GM19455 (cell line): Measurements from ENCODE around the gene ATAT1.
A peak's percentile ranks its signal among the peaks of the same experiment; 100 is the strongest.

Experiments used
- ATAC-seq: cut with Tn5 transposase; IDR thresholded peaks from one replicate; pipeline ENCODE4 v1.9.1; 2021; ENCODE audit not compliant: unreplicated experiment

Gene ATAT1

GRCh38 chr6:30626484-30627366, at the start of gene ATAT1:
Gene ATAT1 (plus strand): TSS chr6:30626874.
- peak; percentile 86 for ATAC-seq

DNA sequence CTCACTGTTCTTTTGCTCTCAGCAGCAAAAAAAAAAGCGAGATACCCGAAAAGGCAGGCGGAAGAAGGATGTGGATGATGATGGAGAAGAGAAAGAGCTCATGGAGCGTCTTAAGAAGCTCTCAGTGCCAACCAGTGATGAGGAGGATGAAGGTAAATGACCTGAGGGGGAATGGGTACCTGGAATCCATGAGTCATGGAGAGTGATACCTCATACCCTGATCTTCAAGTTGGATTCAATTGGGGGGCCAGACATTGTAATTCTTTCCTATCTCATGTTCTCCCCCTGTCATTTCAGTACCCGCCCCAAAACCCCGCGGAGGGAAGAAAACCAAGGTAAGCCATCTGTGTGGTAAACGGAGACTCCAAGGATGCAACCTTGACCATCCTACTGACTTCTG, 48.6 kb upstream of the ATAT1 start:
- no peak for ATAC-seq

DNA sequence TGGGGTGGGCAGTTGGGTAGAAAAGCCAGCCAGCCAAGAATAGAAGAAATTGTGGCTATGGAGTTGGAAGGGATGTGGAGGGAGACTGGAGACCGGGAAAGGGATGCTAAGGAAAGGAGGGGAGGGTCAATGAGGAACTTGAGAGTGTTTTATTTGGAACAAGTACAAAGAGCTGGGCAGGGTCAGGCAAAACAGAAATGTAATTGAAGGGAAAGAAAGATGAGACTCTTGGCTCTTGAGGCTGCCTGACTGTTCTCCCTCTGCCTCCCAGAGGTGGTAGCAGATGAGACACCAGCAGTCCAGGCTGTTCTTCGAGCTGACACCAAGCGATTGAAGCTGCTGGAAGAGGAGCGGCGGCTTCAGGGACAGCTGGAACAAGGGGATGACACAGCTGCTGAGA, 42.8 kb upstream of the ATAT1 start:
- ATAC-seq: no peak

GRCh38 chr6:30589754-30590358, 36.8 kb upstream of the ATAT1 start:
- no peak for ATAC-seq

- ATAC-seq: no peak
Observed at GRCh38 chr6:30590509-30590908, 36.2 kb upstream of the ATAT1 start.

- ATAC-seq: no peak
Observed at GRCh38 chr6:30591008-30591407, 35.7 kb upstream of the ATAT1 start.

DNA sequence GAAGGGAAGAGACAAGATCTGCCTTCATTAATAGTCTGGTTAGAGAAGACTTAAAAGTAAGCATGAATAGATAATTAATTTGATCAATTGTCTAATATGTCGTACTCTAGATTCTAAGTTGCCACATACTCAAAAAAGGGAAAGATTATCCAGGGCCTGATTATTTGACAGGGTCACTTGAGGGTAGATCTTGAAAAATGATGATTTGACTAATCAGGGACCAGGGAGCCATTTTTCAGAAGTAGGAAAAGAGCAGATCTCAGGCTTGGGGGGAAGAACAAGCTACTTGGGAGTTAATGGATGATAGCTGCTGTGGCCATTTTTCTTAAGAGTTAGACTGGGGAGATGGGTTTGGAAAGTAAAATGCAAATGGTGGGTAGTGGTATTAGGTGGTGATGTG, 34.4 kb upstream of the ATAT1 start:
- ATAC-seq: no peak

DNA sequence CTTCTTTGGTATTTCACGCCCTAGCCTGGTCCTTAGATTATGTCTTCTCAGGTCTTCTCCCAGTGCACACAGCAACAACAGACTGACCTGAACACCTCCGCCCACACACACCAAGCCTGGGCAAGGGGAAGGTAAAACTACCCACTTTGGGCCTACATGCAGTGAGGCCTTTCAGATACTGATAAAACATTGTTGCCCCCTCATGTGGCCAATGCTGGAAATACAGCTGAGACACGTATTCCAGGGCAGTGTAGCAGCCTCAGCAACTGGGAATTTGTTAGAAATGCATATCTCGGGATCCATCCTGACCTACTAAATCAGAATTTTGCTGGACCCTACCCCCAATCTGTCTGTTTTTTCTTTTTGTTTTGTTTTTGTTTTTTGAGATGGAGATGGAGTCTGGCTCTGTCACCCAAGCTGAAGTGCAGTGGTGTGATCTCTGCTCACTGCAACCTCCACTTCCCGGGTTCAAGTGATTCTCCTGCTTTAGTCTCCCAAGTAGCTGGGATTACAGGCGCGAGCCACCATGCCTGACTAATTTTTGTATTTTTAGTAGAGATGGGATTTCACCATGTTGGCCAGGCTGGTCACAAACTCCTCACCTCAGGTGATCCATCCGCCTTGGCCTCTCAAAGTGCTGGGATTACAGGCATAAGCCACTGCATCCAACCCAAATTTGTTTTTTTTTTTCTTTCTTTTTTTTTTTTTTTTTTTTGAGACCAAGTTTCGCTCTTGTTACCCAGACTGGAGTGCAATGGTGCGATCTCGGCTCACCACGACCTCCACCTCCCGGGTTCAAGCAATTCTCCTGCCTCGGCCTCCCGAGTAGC, 29.1 kb upstream of the ATAT1 start:
- ATAC-seq: peak; percentile 72

GRCh38 chr6:30598912-30599624, 27.6 kb upstream of the ATAT1 start:
- no peak for ATAC-seq

DNA sequence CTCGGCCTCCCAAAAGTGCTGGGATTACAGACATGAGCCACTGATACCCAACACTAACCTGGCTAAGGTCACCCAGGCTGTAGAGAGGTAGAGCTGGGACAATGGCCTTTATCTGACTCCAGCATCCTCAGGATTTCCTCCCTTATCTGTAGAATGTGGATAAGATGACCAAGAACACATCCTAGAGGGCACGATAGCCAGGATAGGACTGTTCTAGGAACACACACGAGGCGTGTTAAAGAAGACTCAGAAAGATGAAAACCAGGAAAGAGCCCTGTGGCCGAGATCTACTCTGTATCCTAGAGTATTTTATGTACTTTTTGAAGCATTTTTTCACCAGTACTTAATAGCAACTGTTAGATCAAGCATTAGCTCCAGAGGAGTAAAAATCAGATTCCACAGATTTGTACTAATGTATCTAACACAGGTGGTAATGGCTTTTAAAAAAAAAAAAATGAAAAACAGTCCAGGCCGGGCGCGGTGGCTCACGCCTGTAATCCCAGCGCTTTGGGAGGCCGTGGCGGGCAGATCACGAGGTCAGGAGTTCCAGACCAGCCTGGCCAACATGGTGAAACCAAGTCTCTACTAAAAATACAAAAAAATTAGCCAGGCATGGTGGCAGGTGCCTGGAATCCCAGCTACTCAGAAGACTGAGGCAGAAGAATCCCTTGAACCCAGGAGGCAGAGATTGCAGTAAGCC, 26.9 kb upstream of the ATAT1 start:
- ATAC-seq: no peak

DNA sequence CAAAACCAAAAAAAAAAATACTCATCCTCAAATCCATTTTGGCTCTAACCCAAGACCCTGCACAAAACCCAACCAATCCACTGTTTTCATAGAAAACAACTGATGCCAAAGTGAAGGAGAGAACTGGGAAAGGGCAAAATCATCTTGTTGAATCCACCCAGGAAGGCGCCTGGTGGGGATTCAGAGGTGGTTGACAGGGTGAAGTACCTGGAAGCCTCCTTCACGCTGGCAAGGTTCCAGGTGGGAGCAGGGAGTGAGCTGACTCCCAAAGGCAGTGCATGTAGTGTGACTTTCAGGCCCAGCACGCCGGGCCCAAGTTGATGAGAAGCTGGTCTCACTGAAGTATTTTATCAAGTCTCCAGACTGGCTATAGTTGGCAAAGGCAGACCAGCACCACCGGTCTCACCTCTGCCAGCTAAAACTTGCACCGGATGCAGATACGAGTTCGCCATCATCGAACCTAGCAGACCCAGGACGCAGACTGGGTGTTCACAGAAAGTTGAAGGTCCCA, 26.2 kb upstream of the ATAT1 start:
- no peak for ATAC-seq

- ATAC-seq: no peak
Observed at GRCh38 chr6:30601436-30601814, 25.2 kb upstream of the ATAT1 start.

GRCh38 chr6:30601815-30602641, 24.6 kb upstream of the ATAT1 start:
- ATAC-seq: no peak

DNA sequence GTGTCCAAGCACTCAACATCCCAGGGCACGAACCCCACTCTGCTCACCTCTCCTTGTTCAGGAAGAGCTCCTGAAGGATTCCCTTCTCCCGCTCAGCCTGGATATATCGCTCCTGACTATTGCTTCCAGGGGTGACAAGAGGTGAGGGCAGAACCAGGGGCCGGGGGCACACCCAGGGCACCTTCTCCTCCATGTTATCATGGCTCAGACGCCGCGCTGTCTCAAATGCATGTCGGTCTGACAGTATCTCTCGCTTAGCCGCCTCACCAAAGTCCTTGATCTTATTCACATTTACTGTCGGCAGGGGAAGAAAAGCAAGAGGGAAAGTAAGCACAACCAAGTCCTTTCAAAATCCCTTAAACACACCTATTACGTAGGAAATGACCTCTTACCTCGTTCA, 22.7 kb upstream of the ATAT1 start:
- no peak for ATAC-seq

- no peak for ATAC-seq
Observed at GRCh38 chr6:30610065-30610464, 16.6 kb upstream of the ATAT1 start.

- ATAC-seq: no peak
Observed at GRCh38 chr6:30611150-30611855, 15.4 kb upstream of the ATAT1 start.

DNA sequence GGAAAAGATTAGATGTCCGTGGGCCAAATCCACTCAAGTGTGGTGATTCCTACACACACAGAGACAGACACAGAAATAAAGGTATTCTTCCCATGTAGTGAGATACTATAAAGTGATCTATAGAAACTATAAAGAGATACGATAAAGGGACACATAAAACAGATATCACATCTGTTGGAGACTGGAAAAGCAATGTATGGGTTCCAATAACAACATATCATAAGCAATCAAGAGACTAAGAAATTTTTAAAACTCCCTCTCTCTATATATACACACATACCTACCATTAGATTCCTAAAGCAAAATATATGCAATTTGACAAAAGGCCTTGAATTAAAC, 14.8 kb upstream of the ATAT1 start:
- no peak for ATAC-seq

DNA sequence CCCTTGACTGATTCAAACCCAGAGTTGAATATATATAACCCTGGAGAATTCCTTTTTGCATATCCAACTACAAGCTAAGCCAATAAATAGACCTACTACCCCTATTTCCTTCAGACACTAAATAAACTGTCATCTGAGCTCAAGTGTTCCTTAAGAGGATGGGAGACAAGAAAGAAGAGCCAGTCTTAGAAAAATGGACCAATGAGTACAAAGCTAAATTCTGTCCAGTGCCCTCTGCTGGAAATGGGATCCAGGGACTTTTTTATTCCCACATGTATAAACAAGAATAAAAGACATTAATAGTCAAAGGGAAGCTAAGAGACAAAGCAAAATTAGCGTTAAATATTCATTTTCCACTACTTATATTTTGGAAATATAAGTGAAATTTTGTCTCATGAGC, 14.5 kb upstream of the ATAT1 start:
- no peak for ATAC-seq

- no peak for ATAC-seq
Observed at GRCh38 chr6:30612687-30613248, 13.9 kb upstream of the ATAT1 start.
